ENCODE measurements around the gene SDS.
A peak's percentile ranks its signal among the peaks of the same experiment; 100 is the strongest.

The SDS gene

DNA sequence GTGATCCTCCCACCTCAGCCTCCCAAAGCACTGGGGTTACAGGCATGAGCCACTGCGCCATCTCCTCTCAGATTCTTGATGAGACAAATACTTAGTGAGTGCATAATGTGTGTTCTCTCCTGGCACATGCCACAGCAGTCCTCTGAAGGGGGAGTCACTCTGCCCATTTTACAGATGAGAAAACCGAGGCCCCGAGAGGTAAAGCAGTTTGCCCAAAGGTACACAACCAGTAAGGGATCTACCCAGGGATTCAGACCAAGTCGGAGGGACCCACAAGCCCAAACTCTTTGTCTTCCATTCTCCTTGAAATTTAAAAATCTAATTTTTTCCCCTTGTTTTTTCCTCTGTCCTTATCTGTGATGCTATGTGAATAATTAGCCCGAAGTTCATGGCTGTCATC is 39.0 kb downstream of the SDS start:
- Histone ChIP-seq H3K9me3 (ENCODE audit: low read length) (no peaks in the 10 kb centered on the region), H3K9ac (ENCODE audit: low read length) (no peak overlapping the region), H3K79me2 (ENCODE audit: insufficient read depth, low read length) (no peaks in the 10 kb centered on the region), H2AFZ (ENCODE audit: low read length) (no peak overlapping the region), H3K4me1 (ENCODE audit: insufficient read depth, low read length, severe bottlenecking) (peaks cover 5% of the 10 kb centered on the region), H3K4me2 (ENCODE audit: low read length) (no peak overlapping the region), H4K20me1 (ENCODE audit: insufficient read depth, low read length) (no peaks in the 10 kb centered on the region), H3K4me3 (ENCODE audit: low read depth, low read length, poor library complexity, severe bottlenecking) (no peak overlapping the region), H3K27me3 (ENCODE audit: insufficient read depth, low read length) (no peaks in the 10 kb centered on the region), H3K9me2 (ENCODE audit: low read depth, low read length) (no peaks in the 10 kb centered on the region), H3K36me3 (ENCODE audit: insufficient read depth, low read length) (no peaks in the 10 kb centered on the region), H3K27ac (ENCODE audit: low read depth, low read length, poor library complexity, severe bottlenecking) (no peak overlapping the region), H3F3A (ENCODE audit: insufficient read depth, low read length) (no peaks in the 10 kb centered on the region)
- TF ChIP-seq EZH2 (IDR thresholded peaks at IDR 0.05; ENCODE audit: borderline replicate concordance, low read length) = no peak
- TF ChIP-seq, protein P1, sequence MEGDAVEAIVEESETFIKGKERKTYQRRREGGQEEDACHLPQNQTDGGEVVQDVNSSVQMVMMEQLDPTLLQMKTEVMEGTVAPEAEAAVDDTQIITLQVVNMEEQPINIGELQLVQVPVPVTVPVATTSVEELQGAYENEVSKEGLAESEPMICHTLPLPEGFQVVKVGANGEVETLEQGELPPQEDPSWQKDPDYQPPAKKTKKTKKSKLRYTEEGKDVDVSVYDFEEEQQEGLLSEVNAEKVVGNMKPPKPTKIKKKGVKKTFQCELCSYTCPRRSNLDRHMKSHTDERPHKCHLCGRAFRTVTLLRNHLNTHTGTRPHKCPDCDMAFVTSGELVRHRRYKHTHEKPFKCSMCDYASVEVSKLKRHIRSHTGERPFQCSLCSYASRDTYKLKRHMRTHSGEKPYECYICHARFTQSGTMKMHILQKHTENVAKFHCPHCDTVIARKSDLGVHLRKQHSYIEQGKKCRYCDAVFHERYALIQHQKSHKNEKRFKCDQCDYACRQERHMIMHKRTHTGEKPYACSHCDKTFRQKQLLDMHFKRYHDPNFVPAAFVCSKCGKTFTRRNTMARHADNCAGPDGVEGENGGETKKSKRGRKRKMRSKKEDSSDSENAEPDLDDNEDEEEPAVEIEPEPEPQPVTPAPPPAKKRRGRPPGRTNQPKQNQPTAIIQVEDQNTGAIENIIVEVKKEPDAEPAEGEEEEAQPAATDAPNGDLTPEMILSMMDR (IDR thresholded peaks at IDR 0.05; ENCODE audit: low read length) = no peak

DNA sequence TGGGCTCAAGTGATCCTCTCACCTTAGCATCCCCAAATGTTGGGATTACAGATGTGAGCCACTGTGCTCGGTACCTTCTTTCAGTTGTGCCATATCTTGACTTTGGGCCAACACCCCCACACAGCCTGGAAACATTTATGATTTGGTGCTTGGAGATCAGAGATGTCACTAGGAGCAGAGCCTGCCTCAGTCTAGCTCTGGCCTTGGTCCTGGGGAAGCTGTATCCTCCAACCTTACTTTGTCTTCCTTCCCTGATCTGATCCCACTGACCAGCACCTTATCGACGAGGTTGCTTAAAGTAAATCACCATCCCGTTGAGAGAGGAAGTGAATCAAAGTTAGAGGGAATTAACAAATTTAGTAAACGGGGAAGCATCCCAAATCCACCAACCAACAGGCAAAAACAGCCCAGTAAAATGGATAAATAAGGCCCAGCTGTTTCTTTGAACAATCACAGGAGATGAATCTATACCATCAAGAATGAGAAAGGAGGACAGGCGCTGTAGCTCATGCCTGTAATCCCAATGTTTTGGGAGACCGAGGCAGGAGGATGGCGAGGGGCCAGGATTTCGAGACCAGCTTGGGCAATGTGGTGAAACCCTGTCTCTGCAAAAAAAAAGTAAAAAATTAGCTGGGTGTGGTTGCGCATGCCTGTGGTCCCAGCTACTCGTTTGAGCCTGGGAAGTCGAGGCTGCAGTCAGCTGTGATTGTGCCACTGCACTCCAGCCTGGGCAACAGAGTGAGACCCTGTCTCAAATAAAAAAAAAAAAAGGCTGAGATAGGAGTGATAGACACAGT is 41.9 kb downstream of the SDS start:
- Histone ChIP-seq H3K9ac (ENCODE audit: low read length) (no peak overlapping the region), H3F3A (ENCODE audit: insufficient read depth, low read length) (peaks cover 4% of the 10 kb centered on the region; the same call in 1 of the 2 replicates), H3K36me3 (ENCODE audit: insufficient read depth, low read length) (no peaks in the 10 kb centered on the region), H3K9me2 (ENCODE audit: low read depth, low read length) (no peaks in the 10 kb centered on the region), H3K27me3 (ENCODE audit: insufficient read depth, low read length) (no peaks in the 10 kb centered on the region), H3K27ac (ENCODE audit: low read depth, low read length, poor library complexity, severe bottlenecking) (no peak overlapping the region), H3K9me3 (ENCODE audit: low read length) (no peaks in the 10 kb centered on the region), H3K4me3 (ENCODE audit: low read depth, low read length, poor library complexity, severe bottlenecking) (no peak overlapping the region), H3K79me2 (ENCODE audit: insufficient read depth, low read length) (no peaks in the 10 kb centered on the region), H3K4me1 (ENCODE audit: insufficient read depth, low read length, severe bottlenecking) (peaks cover 15% of the 10 kb centered on the region), H4K20me1 (ENCODE audit: insufficient read depth, low read length) (no peaks in the 10 kb centered on the region), H2AFZ (ENCODE audit: low read length) (no peak overlapping the region), H3K4me2 (ENCODE audit: low read length) (no peak overlapping the region)
- TF ChIP-seq, protein P1 (IDR thresholded peaks at IDR 0.05; ENCODE audit: low read length) = no peak

DNA sequence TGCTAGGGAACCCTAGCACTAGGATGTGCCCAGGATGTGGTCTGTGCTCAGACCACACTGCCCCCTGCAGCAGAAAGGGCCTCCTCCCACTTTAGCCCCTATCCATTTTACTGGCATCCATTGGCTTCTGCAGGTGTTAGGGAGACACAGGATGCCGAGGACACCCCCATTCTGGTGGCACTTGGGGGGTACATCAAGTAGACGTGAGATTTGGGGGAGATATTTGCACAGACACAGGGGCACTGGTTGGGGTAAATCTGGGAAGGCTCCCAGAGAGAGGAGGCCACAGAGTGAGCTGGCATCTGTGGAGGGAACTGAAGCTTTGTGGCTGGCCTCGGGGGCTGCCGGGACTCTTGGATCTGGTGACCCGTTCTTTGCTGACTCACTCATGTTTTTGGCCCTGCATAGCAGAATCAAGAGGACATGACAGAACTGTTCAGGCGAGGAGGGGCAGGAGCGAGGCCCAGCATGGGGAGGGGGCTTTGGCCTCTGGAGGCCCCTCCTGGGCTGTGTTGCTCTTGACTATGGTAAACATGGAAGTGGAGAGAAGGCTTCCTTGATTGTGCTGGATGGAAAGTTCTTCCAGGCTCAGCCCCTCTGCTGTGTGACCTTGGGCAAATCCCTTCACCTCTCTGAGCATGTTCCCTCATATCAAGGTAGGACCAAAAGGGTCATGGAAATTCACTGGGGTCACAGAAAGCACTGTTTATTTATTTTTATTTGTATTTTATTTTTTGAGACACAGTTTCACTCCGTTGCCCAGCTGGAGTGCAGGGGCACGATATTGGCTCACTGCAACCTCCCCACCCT is 43.5 kb downstream of the SDS start:
- Histone ChIP-seq H3K27ac (ENCODE audit: low read depth, low read length, poor library complexity, severe bottlenecking) (no peak overlapping the region), H3K9me2 (ENCODE audit: low read depth, low read length) (no peaks in the 10 kb centered on the region), H3K4me3 (ENCODE audit: low read depth, low read length, poor library complexity, severe bottlenecking) (peak overlapping the region; percentile 83), H3K36me3 (ENCODE audit: insufficient read depth, low read length) (no peaks in the 10 kb centered on the region), H3K9me3 (ENCODE audit: low read length) (no peaks in the 10 kb centered on the region), H3K27me3 (ENCODE audit: insufficient read depth, low read length) (no peaks in the 10 kb centered on the region), H2AFZ (ENCODE audit: low read length) (no peak overlapping the region), H3K4me1 (ENCODE audit: insufficient read depth, low read length, severe bottlenecking) (peaks cover 15% of the 10 kb centered on the region), H3K4me2 (ENCODE audit: low read length) (peak overlapping the region; percentile 89), H3K9ac (ENCODE audit: low read length) (no peak overlapping the region; the same call in 1 of the 2 replicates), H3K79me2 (ENCODE audit: insufficient read depth, low read length) (no peaks in the 10 kb centered on the region), H3F3A (ENCODE audit: insufficient read depth, low read length) (peaks cover 4% of the 10 kb centered on the region; the same call in 1 of the 2 replicates), H4K20me1 (ENCODE audit: insufficient read depth, low read length) (no peaks in the 10 kb centered on the region)
- TF ChIP-seq, protein P1 (IDR thresholded peaks at IDR 0.05; ENCODE audit: low read length) = no peak; the same call in 1 of the 2 replicates
- TF ChIP-seq EZH2 (IDR thresholded peaks at IDR 0.05; ENCODE audit: borderline replicate concordance, low read length) = no peak
